HG03457 (cell line): ENCODE results near the gene TREML2.

Source experiments
- ATAC-seq: cut with Tn5 transposase; IDR thresholded peaks from one replicate; pipeline ENCODE4 v1.9.1; 2021; ENCODE audit warnings: moderate number of reproducible peaks; ENCODE audit not compliant: unreplicated experiment

TREML2 gene

GRCh38 chr6:41177695-41178094 lies 23.3 kb downstream of the TREML2 start:
- no peak for ATAC-seq

GRCh38 chr6:41177287-41177686 lies 23.7 kb downstream of the TREML2 start:
- ATAC-seq = no peak

GRCh38 chr6:41176189-41176588 lies 24.8 kb downstream of the TREML2 start:
- no peak for ATAC-seq

- ATAC-seq = no peak
These were observed 25.9 kb downstream of the TREML2 start for GRCh38 chr6:41175084-41175483.

GRCh38 chr6:41174610-41175009 lies 26.3 kb downstream of the TREML2 start:
- ATAC-seq = no peak

GRCh38 chr6:41171908-41172307 lies 29.0 kb downstream of the TREML2 start:
- ATAC-seq = no peak

GRCh38 chr6:41170547-41171160 lies 30.3 kb downstream of the TREML2 start:
- ATAC-seq = no peak

GRCh38 chr6:41167173-41167963 lies 33.6 kb downstream of the TREML2 start:
- no peak for ATAC-seq

GRCh38 chr6:41164551-41165120 lies 36.3 kb downstream of the TREML2 start:
- ATAC-seq = no peak

- no peak for ATAC-seq
These were observed 37.6 kb downstream of the TREML2 start for GRCh38 chr6:41163419-41163717.

GRCh38 chr6:41162687-41163418 lies 38.1 kb downstream of the TREML2 start, which contains the start of gene TREM2:
Gene TREM2 (minus strand): TSS chr6:41163116. CDS start chr6:41163082, 34 bp downstream.
- ATAC-seq = no peak

- no peak for ATAC-seq
These were observed 38.9 kb downstream of the TREML2 start for GRCh38 chr6:41161851-41162552.

GRCh38 chr6:41161380-41161779 lies 39.6 kb downstream of the TREML2 start:
- ATAC-seq = no peak

- no peak for ATAC-seq
These were observed 40.0 kb downstream of the TREML2 start for GRCh38 chr6:41160933-41161332.

- no peak for ATAC-seq
These were observed 41.4 kb downstream of the TREML2 start for GRCh38 chr6:41159415-41160082.

GRCh38 chr6:41157323-41157722 lies 43.6 kb downstream of the TREML2 start:
- ATAC-seq = no peak

GRCh38 chr6:41156771-41157170 lies 44.2 kb downstream of the TREML2 start:
- no peak for ATAC-seq

- no peak for ATAC-seq
These were observed 44.9 kb downstream of the TREML2 start for GRCh38 chr6:41156001-41156400.

GRCh38 chr6:41155132-41155805 lies 45.7 kb downstream of the TREML2 start:
- no peak for ATAC-seq
